ENCODE data around the gene DSCAM.

DSCAM gene

GRCh38 chr21:40257342-40257741 lies 589.6 kb downstream of the DSCAM start:
- TF ChIP-seq TAF1 (IDR thresholded peaks at IDR 0.05; ENCODE audit: low read depth) (no peak), TCF12 (IDR thresholded peaks at IDR 0.05; ENCODE audit: low read depth) (no peak), RAD21 (IDR thresholded peaks at IDR 0.05; ENCODE audit: low read depth) (no peak), YY1 (IDR thresholded peaks at IDR 0.05; ENCODE audit: low read depth) (no peak), NFIC (IDR thresholded peaks at IDR 0.05) (no peak), EP300 (IDR thresholded peaks at IDR 0.05; ENCODE audit: borderline replicate concordance) (no peak), CREB1 (IDR thresholded peaks at IDR 0.05; ENCODE audit: low read depth) (no peak), ZBTB7A (IDR thresholded peaks at IDR 0.05; ENCODE audit: low read depth) (no peak)
- TF ChIP-seq, protein P1, sequence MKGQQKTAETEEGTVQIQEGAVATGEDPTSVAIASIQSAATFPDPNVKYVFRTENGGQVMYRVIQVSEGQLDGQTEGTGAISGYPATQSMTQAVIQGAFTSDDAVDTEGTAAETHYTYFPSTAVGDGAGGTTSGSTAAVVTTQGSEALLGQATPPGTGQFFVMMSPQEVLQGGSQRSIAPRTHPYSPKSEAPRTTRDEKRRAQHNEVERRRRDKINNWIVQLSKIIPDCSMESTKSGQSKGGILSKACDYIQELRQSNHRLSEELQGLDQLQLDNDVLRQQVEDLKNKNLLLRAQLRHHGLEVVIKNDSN (IDR thresholded peaks at IDR 0.05): no peak
- TF ChIP-seq, protein P2, sequence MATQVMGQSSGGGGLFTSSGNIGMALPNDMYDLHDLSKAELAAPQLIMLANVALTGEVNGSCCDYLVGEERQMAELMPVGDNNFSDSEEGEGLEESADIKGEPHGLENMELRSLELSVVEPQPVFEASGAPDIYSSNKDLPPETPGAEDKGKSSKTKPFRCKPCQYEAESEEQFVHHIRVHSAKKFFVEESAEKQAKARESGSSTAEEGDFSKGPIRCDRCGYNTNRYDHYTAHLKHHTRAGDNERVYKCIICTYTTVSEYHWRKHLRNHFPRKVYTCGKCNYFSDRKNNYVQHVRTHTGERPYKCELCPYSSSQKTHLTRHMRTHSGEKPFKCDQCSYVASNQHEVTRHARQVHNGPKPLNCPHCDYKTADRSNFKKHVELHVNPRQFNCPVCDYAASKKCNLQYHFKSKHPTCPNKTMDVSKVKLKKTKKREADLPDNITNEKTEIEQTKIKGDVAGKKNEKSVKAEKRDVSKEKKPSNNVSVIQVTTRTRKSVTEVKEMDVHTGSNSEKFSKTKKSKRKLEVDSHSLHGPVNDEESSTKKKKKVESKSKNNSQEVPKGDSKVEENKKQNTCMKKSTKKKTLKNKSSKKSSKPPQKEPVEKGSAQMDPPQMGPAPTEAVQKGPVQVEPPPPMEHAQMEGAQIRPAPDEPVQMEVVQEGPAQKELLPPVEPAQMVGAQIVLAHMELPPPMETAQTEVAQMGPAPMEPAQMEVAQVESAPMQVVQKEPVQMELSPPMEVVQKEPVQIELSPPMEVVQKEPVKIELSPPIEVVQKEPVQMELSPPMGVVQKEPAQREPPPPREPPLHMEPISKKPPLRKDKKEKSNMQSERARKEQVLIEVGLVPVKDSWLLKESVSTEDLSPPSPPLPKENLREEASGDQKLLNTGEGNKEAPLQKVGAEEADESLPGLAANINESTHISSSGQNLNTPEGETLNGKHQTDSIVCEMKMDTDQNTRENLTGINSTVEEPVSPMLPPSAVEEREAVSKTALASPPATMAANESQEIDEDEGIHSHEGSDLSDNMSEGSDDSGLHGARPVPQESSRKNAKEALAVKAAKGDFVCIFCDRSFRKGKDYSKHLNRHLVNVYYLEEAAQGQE (IDR thresholded peaks at IDR 0.05; ENCODE audit: low read depth): no peak

- TF ChIP-seq EGR1 (IDR thresholded peaks at IDR 0.05): no peak
- no peak for TF ChIP-seq NFIC (IDR thresholded peaks at IDR 0.05)
- TF ChIP-seq, protein P2 (IDR thresholded peaks at IDR 0.05; ENCODE audit: low read depth): no peak
- no peak for TF ChIP-seq RAD21 (IDR thresholded peaks at IDR 0.05; ENCODE audit: low read depth)
- TF ChIP-seq TCF12 (IDR thresholded peaks at IDR 0.05; ENCODE audit: low read depth): no peak
- TF ChIP-seq MAX (IDR thresholded peaks at IDR 0.05): no peak
- TF ChIP-seq CEBPB (IDR thresholded peaks at IDR 0.05): no peak
- TF ChIP-seq CREB1 (IDR thresholded peaks at IDR 0.05; ENCODE audit: low read depth): no peak
- TF ChIP-seq, protein P1 (IDR thresholded peaks at IDR 0.05): no peak
- TF ChIP-seq TEAD4 (IDR thresholded peaks at IDR 0.05): no peak
- TF ChIP-seq ZBTB7A (IDR thresholded peaks at IDR 0.05; ENCODE audit: low read depth): no peak
- TF ChIP-seq YY1 (IDR thresholded peaks at IDR 0.05; ENCODE audit: low read depth): no peak
- no peak for TF ChIP-seq TAF1 (IDR thresholded peaks at IDR 0.05; ENCODE audit: low read depth)
Observed at GRCh38 chr21:40255518-40256444, 591.2 kb downstream of the DSCAM start.

DNA sequence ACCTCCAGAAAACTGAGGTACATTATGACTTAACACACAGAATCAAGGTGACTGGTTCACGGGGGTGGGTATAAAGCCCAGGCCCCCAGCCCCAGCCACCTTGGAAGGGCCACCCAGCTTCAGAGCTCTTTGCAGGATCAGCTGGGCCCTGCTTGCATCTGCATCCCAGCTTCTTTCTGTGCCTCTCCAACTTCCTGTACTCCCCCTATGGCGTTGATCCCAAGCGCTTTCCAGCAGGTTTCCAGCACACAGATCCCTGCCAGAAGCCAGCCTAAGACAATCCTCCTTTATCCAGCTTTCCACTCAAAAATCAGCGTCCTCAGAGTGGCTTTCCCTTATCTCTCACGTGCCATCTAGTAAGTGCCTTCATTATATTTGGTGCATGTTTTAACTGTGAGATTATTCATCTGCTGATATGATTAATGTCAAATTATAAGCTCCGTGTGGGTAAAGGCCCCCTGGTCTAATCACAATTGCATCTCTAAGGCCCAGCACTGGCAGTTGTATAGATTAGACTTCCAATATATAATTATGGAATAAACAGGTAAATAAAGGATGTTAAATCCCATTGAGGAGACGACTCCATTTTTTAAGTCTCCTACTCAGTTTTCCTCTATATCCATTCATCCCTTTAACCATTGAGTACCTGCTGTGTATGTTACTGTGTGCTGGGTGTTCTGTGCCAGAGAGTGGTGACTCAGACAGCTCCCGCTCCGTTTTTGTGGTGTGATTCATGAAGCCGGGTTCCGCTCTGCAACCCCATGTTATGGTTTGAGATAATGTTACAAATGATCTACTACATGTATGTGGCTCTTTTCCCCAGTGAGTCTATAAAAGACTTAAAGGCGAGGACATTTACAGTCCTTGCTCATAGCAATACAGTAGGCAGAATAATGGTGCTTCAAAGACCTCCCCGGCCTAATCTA lies 592.2 kb downstream of the DSCAM start:
- TF ChIP-seq CEBPB (IDR thresholded peaks at IDR 0.05) (no peak), TCF12 (IDR thresholded peaks at IDR 0.05; ENCODE audit: low read depth) (no peak), NFIC (IDR thresholded peaks at IDR 0.05) (no peak), YY1 (IDR thresholded peaks at IDR 0.05; ENCODE audit: low read depth) (no peak), ZBTB7A (IDR thresholded peaks at IDR 0.05; ENCODE audit: low read depth) (no peak), RAD21 (IDR thresholded peaks at IDR 0.05; ENCODE audit: low read depth) (no peak), TEAD4 (IDR thresholded peaks at IDR 0.05) (no peak), TAF1 (IDR thresholded peaks at IDR 0.05; ENCODE audit: low read depth) (no peak), CREB1 (IDR thresholded peaks at IDR 0.05; ENCODE audit: low read depth) (no peak), EP300 (IDR thresholded peaks at IDR 0.05; ENCODE audit: borderline replicate concordance) (no peak), FOXM1 (IDR thresholded peaks at IDR 0.05; ENCODE audit: borderline replicate concordance, low read depth) (no peak), EGR1 (IDR thresholded peaks at IDR 0.05) (no peak), MAX (IDR thresholded peaks at IDR 0.05) (no peak)
- TF ChIP-seq, protein P1 (IDR thresholded peaks at IDR 0.05): no peak
- TF ChIP-seq, protein P2 (IDR thresholded peaks at IDR 0.05; ENCODE audit: low read depth): no peak

All from Ishikawa (cell line).